GM23248 (cell line): ENCODE data around the gene SLC8B1.

Experiments
- EZH2 ChIP-seq: fragments of 200-600 bp; sonication (generic); IDR thresholded peaks from 2 replicates; pipeline ENCODE4 v1.6.1; 2018; ENCODE audit warnings: antibody characterized with exemption, mild to moderate bottlenecking; ENCODE audit not compliant: insufficient read depth, poor library complexity, severe bottlenecking
- EZH2phosphoT487 ChIP-seq: fragments of 200-600 bp; sonication (generic); IDR thresholded peaks from 2 replicates; pipeline ENCODE4 v1.6.1; 2018; ENCODE audit warnings: antibody characterized with exemption, moderate library complexity, mild to moderate bottlenecking, low read depth; ENCODE audit not compliant: insufficient read depth

DNA sequence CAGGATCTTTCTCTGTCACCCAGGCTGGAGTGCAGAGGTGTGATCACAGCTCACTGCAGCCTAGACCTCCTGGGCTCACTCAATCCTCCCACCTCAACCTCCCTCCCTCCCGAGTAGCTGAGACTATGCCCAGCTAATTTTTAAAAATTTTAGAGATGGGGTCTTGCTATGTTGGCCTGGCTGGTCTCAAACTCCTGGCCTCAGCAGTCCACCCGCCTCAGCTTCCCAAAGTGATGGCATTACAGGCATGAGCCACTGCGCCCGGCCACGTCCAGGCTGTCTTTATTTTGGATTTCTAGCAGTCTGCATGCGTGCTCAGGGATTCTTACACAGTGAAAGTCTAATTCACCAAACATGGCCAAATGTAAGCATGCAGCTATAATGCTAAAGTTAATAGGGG, 17.8 kb downstream of the SLC8B1 start:
- TF ChIP-seq EZH2phosphoT487 (no peak), EZH2 (no peak)
